Activated CD8-positive, alpha-beta memory T cell treated with anti-CD3 and anti-CD28 coated beads for 36 hours (primary cell): ENCODE measurements around the gene RAD18. TPM values are rescaled to one million over a fixed set of nuclear protein-coding genes. Genes with fewer than 3 reads are reported as not detected.

ENCODE experiments used
- CTCF ChIA-PET: fragments of 350-600 bp; sonication (Branson Sonifier 250); formaldehyde crosslinking; loops from one replicate; lab custom pipeline; 2021; ENCODE audit warnings: antibody characterized with exemption; lab: Charles Lee
- POLR2A ChIA-PET: fragments of 350-600 bp; sonication (Branson Sonifier 250); formaldehyde crosslinking; loops from one replicate; lab custom pipeline; 2021; ENCODE audit warnings: antibody characterized with exemption; lab: Charles Lee
- total RNA-seq, 2 experiments: library from RNA; stranded (reverse); gene quantifications; one replicate each; pipeline ENCODE4 v1.2.3, GENCODE V29; 2021

Gene RAD18
- total RNA-seq, 2 experiments from 2014 or later: 46.1 to 48.2 TPM

- POLR2A ChIA-PET: no interaction called here
- CTCF ChIA-PET: no interaction called here
Measured at GRCh38 chr3:8937064-8938020, 25.9 kb downstream of the RAD18 start.

GRCh38 chr3:8932507-8932906 lies 30.8 kb downstream of the RAD18 start:
- CTCF ChIA-PET: no interaction called here
- POLR2A ChIA-PET: no interaction called here

- CTCF ChIA-PET: no interaction called here
- POLR2A ChIA-PET: no interaction called here
Measured at GRCh38 chr3:8931342-8931741, 31.9 kb downstream of the RAD18 start.

GRCh38 chr3:8929860-8930259 lies 33.4 kb downstream of the RAD18 start:
- ChIA-PET CTCF (no interaction called here), POLR2A (no interaction called here)

GRCh38 chr3:8914491-8914890 lies 48.8 kb downstream of the RAD18 start:
- ChIA-PET POLR2A (no interaction called here), CTCF (no interaction called here)

GRCh38 chr3:8911781-8912180 lies 51.5 kb downstream of the RAD18 start:
- ChIA-PET POLR2A (no interaction called here), CTCF (no interaction called here)

GRCh38 chr3:8909160-8909559 lies 54.1 kb downstream of the RAD18 start:
- ChIA-PET CTCF (no interaction called here), POLR2A (no interaction called here)

GRCh38 chr3:8903191-8903590 lies 60.1 kb downstream of the RAD18 start:
- ChIA-PET POLR2A (no interaction called here), CTCF (no interaction called here)

- POLR2A ChIA-PET: no interaction called here
- CTCF ChIA-PET: no interaction called here
Measured at GRCh38 chr3:8900869-8901268, 62.4 kb downstream of the RAD18 start.

- CTCF ChIA-PET: no interaction called here
- POLR2A ChIA-PET: no interaction called here
Measured at GRCh38 chr3:8899876-8900460, 63.3 kb downstream of the RAD18 start.

GRCh38 chr3:8895829-8896228 lies 67.4 kb downstream of the RAD18 start:
- ChIA-PET POLR2A (no interaction called here), CTCF (no interaction called here)

GRCh38 chr3:8893001-8893400 lies 70.3 kb downstream of the RAD18 start:
- ChIA-PET CTCF (no interaction called here), POLR2A (no interaction called here)

GRCh38 chr3:8891774-8892173 lies 71.5 kb downstream of the RAD18 start:
- ChIA-PET POLR2A (no interaction called here), CTCF (no interaction called here)

- CTCF ChIA-PET: no interaction called here
- POLR2A ChIA-PET: no interaction called here
Measured at GRCh38 chr3:8891303-8891702, 72.0 kb downstream of the RAD18 start.

GRCh38 chr3:8888301-8888915 lies 74.9 kb downstream of the RAD18 start:
- ChIA-PET POLR2A (no interaction called here), CTCF (no interaction called here)

GRCh38 chr3:8887435-8888300 lies 75.6 kb downstream of the RAD18 start:
- ChIA-PET POLR2A (no interaction called here), CTCF (no interaction called here)

GRCh38 chr3:8886546-8886945 lies 76.7 kb downstream of the RAD18 start:
- ChIA-PET CTCF (no interaction called here), POLR2A (no interaction called here)

GRCh38 chr3:8885536-8886316 lies 77.5 kb downstream of the RAD18 start:
- POLR2A ChIA-PET: no interaction called here
- CTCF ChIA-PET: no interaction called here
